Measurements from ENCODE around the gene RSPH6A.

DNA sequence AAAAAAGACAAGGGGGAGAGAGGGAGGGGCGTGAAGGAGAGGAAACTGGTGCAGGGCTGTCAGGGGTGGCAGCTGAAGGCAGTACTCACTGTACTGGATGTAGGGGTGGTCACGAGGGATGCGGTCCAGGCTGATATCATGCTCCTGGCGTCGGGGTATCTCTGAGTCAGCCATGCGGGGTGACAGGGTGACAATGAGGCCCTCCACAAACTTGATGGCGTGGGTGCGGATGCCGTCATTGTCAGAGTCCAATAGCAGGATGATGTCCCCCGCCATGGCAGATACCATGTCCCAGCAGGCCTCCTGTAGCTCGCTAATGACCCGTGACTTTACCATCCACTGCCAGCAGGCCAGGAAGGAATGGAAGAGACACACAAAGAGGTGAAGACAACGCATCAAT is 32.6 kb upstream of the RSPH6A start:
- TF ChIP-seq, protein P1, sequence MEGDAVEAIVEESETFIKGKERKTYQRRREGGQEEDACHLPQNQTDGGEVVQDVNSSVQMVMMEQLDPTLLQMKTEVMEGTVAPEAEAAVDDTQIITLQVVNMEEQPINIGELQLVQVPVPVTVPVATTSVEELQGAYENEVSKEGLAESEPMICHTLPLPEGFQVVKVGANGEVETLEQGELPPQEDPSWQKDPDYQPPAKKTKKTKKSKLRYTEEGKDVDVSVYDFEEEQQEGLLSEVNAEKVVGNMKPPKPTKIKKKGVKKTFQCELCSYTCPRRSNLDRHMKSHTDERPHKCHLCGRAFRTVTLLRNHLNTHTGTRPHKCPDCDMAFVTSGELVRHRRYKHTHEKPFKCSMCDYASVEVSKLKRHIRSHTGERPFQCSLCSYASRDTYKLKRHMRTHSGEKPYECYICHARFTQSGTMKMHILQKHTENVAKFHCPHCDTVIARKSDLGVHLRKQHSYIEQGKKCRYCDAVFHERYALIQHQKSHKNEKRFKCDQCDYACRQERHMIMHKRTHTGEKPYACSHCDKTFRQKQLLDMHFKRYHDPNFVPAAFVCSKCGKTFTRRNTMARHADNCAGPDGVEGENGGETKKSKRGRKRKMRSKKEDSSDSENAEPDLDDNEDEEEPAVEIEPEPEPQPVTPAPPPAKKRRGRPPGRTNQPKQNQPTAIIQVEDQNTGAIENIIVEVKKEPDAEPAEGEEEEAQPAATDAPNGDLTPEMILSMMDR (IDR thresholded peaks at IDR 0.05): no peak
- no peak for TF ChIP-seq EP300 (IDR thresholded peaks at IDR 0.05)
- no peak for TF ChIP-seq POLR2A (IDR thresholded peaks at IDR 0.05)
